ENCODE results near the gene TRIO.

The TRIO gene

GRCh38 chr5:14557203-14557770 lies 414.1 kb downstream of the TRIO start:
- ChIA-PET CTCF (no interaction called here), POLR2A (no interaction called here)
- H3K9me3 ChIP-seq (ENCODE audit: control insufficient read depth, insufficient read depth, low read depth, low read length) = no peaks in the 10 kb centered on the region
- no peaks in the 10 kb centered on the region for H3K4me1 ChIP-seq (ENCODE audit: control insufficient read depth, insufficient read depth, low read length)
- H3K4me3 ChIP-seq (ENCODE audit: low read depth, low read length) = no peak overlapping the region
- no peak for TF ChIP-seq ZNF555 (tag by site-specific recombination; conservative IDR thresholded peaks at IDR 0.05)
- TF ChIP-seq ZNF433 (tag by site-specific recombination; IDR thresholded peaks at IDR 0.05; ENCODE audit: low read depth) = no peak
- no peak for TF ChIP-seq ZNF2 (tag by site-specific recombination; IDR thresholded peaks at IDR 0.05)
- TF ChIP-seq ZNF214 (tag by site-specific recombination; IDR thresholded peaks at IDR 0.05; ENCODE audit: borderline replicate concordance) = no peak
- no peak for TF ChIP-seq ZNF585B (tag by site-specific recombination; IDR thresholded peaks at IDR 0.05)
- no peak for TF ChIP-seq ZNF311 (tag by site-specific recombination; IDR thresholded peaks at IDR 0.05; ENCODE audit: borderline replicate concordance)
- TF ChIP-seq ZNF692 (tag by site-specific recombination; IDR thresholded peaks at IDR 0.05) = no peak
- TF ChIP-seq ZNF248 (tag by site-specific recombination; IDR thresholded peaks at IDR 0.05) = no peak
- TF ChIP-seq PRDM4 (tag by site-specific recombination; IDR thresholded peaks at IDR 0.05) = no peak
- no peak for TF ChIP-seq ZNF16 (tag by site-specific recombination; IDR thresholded peaks at IDR 0.05; ENCODE audit: low read depth)
- no peak for TF ChIP-seq ZNF621 (tag by site-specific recombination; IDR thresholded peaks at IDR 0.05)
- no peak for TF ChIP-seq ZNF629 (tag by site-specific recombination; IDR thresholded peaks at IDR 0.05)
- no peak for TF ChIP-seq ZBTB17 (tag by site-specific recombination; IDR thresholded peaks at IDR 0.05)
- TF ChIP-seq SCRT2 (tag by site-specific recombination; IDR thresholded peaks at IDR 0.05) = no peak
- TF ChIP-seq ZNF701 (tag by site-specific recombination; IDR thresholded peaks at IDR 0.05) = no peak
- no peak for TF ChIP-seq ZNF76 (tag by site-specific recombination; IDR thresholded peaks at IDR 0.05; ENCODE audit: borderline replicate concordance, low read depth)
- no peak for TF ChIP-seq PRDM2 (tag by site-specific recombination; IDR thresholded peaks at IDR 0.05; ENCODE audit: borderline replicate concordance)
- TF ChIP-seq ZNF266 (tag by site-specific recombination; IDR thresholded peaks at IDR 0.05; ENCODE audit: low read depth) = no peak
- TF ChIP-seq ZNF37A (tag by site-specific recombination; IDR thresholded peaks at IDR 0.05) = no peak
- no peaks in the 10 kb centered on the region for H3K36me3 ChIP-seq (ENCODE audit: control insufficient read depth in 2 of 2, insufficient read depth in 1 of 2, low read length in 2 of 2)
- H3K27ac ChIP-seq (ENCODE audit: extremely low read depth, low read depth, low read length) = no peak overlapping the region
